ENCODE results near the gene SNTB2. TPM values are rescaled to one million over a fixed set of nuclear protein-coding genes. Genes with fewer than 3 reads are reported as not detected.

SNTB2 gene
- total and polyA plus RNA-seq, 2 of the 4 experiments (the other 2 are of a cell fraction): 23.5 to 47.5 TPM

DNA sequence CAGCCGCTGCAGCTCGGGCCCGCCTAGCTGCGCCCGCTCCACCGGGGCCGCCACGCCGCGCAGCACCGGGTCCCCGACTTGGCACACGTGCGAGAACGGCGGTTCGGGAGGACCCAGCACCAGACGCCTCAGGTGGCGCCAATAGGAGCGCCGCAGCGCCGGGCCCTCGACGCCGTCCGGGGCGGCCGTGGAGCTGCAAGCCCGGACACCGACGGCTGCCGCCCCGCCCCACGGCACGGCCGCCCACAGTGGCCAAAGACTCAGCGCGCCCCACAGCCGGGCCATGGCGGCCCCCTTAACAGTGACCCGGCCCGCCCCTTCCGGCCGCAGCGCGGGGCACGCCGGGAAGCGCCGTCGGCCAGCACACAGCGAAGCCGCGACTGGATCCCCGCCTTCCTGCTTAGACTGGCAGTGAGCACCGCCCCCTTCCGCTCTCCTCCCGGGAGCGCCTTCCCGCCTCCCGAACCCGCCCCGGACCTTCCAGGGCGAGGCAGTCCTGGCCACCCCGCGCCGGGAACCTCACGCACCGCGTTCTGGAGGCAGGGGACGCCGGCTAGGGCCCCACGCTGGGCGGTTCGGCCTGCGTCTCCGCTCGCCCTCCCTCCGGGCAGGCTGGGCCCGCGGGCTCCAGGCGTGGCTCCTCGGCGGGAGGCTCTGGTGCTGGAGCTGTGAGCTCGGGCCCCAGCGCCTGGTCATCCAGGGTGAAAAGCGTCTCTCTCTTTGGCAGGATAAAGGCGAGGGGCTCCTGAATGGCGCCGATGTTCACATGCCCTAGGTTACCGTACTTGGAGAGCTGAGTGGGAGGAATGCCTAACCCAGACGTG, 143.5 kb downstream of the SNTB2 start, which contains the start of gene PDF (continued):
- no peak for TF ChIP-seq SMC3 (IDR thresholded peaks at IDR 0.05; ENCODE audit: low read depth, low read length)
- peak; percentile 27; the same call in 1 of the 2 replicates for TF ChIP-seq BHLHE40 (IDR thresholded peaks at IDR 0.05; ENCODE audit: low read depth, low read length)

- ChIA-PET CTCF (no interaction called here), POLR2A (ENCODE audit: unreplicated experiment) (no interaction called here)
- H3K79me1 ChIP-seq (ENCODE audit: low read depth in 1 of 2, low read length in 2 of 2): peaks cover 38 to 64% of the 10 kb centered on the region in 2 experiments
- no peak overlapping the region for H2BK5ac ChIP-seq (ENCODE audit: low read depth, low read length, poor library complexity, severe bottlenecking)
- dilution Hi-C loops (cut with HindIII; ENCODE audit: low sequenced_read_pairs, unreplicated experiment) (no loop called here), intact Hi-C loops (cut with micrococcal nuclease) (no loop called here), in situ Hi-C loops (cut with MboI; ENCODE audit: low sequenced_read_pairs) (no loop called here)
- 99% methylated on average over 8 of the region's 9 CpGs; no CpG with 5 or more reads in 1 of the 2 experiments for WGBS, 2 experiments (ENCODE audit: extremely low coverage in 2 of 2, insufficient read length in 1 of 2)
- H3K4ac ChIP-seq (ENCODE audit: low read depth, low read length): no peak overlapping the region
- H3K14ac ChIP-seq (replicated peaks; ENCODE audit: low read depth, low read length): no peak overlapping the region
- no peak overlapping the region for H3K56ac ChIP-seq (ENCODE audit: extremely low read depth, insufficient read depth, low read length)
- H3K18ac ChIP-seq (ENCODE audit: low read depth, low read length): no peak overlapping the region
- H2BK120ac ChIP-seq (ENCODE audit: low read depth, low read length): no peak overlapping the region
- no peak overlapping the region for H2AK9ac ChIP-seq (replicated peaks; ENCODE audit: low read depth, low read length, poor library complexity)
- DNase-seq: no peak
- H2BK15ac ChIP-seq (ENCODE audit: low read depth, low read length): no peak overlapping the region
- H2AK5ac ChIP-seq (ENCODE audit: low read depth, low read length): no peak overlapping the region
- H3K4me1 ChIP-seq (ENCODE audit: control insufficient read depth, insufficient read depth, low read length): peaks cover 3% of the 10 kb centered on the region
- BruUV-seq (replicated peaks): TSS peak; percentile 72
- H3K27ac ChIP-seq (ENCODE audit: insufficient read depth, low read length): no peak overlapping the region
- no peak overlapping the region for H2AFZ ChIP-seq (replicated peaks; ENCODE audit: low read length, poor library complexity)
- peaks cover 2% of the 10 kb centered on the region for H4K20me1 ChIP-seq (ENCODE audit: insufficient read depth, low read length)
- no peak for ATAC-seq (ENCODE audit: low read depth)
- no peaks in the 10 kb centered on the region for H3K9me3 ChIP-seq (ENCODE audit: control insufficient read depth, insufficient read depth, low read length)
- H4K91ac ChIP-seq (ENCODE audit: insufficient read depth, low read depth, low read length): no peak overlapping the region
- H3K27me3 ChIP-seq (ENCODE audit: control insufficient read depth, insufficient read depth, low read length): no peaks in the 10 kb centered on the region
- no peaks in the 10 kb centered on the region for H3K9me1 ChIP-seq (ENCODE audit: insufficient read depth, low read length)
- H4K8ac ChIP-seq (ENCODE audit: low read depth in 2 of 2, low read length in 2 of 2): no peak overlapping the region
- no peak overlapping the region for H3K4me2 ChIP-seq (ENCODE audit: low read depth, low read length)
- no peak overlapping the region for H3K23ac ChIP-seq (ENCODE audit: low read depth, low read length)
- H2BK20ac ChIP-seq (ENCODE audit: low read depth, low read length): no peak overlapping the region
- H3K9ac ChIP-seq (ENCODE audit: low read depth, low read length): no peak overlapping the region
- peaks cover 37% of the 10 kb centered on the region for H3K36me3 ChIP-seq (ENCODE audit: control insufficient read depth, insufficient read depth, low read length)
- H4K5ac ChIP-seq (ENCODE audit: low read depth, low read length): no peak overlapping the region
- H3K4me3 ChIP-seq (ENCODE audit: insufficient read depth, low read depth, low read length): no peak overlapping the region
- TF ChIP-seq CEBPB (IDR thresholded peaks at IDR 0.05; ENCODE audit: low read depth, low read length): no peak
- TF ChIP-seq USF2 (IDR thresholded peaks at IDR 0.05; ENCODE audit: low read depth, low read length): no peak
- no peak for TF ChIP-seq MAZ (IDR thresholded peaks at IDR 0.05; ENCODE audit: borderline replicate concordance, low read depth, low read length)
- TF ChIP-seq, protein P1, sequence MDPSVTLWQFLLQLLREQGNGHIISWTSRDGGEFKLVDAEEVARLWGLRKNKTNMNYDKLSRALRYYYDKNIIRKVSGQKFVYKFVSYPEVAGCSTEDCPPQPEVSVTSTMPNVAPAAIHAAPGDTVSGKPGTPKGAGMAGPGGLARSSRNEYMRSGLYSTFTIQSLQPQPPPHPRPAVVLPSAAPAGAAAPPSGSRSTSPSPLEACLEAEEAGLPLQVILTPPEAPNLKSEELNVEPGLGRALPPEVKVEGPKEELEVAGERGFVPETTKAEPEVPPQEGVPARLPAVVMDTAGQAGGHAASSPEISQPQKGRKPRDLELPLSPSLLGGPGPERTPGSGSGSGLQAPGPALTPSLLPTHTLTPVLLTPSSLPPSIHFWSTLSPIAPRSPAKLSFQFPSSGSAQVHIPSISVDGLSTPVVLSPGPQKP (IDR thresholded peaks at IDR 0.05; ENCODE audit: borderline replicate concordance, low read depth, low read length): no peak
- TF ChIP-seq FOS (IDR thresholded peaks at IDR 0.05; ENCODE audit: low read depth, low read length): no peak
- TF ChIP-seq POLR2A (IDR thresholded peaks at IDR 0.05; ENCODE audit: low read depth, low read length): no peak
- no peak for TF ChIP-seq CHD1 (IDR thresholded peaks at IDR 0.05; ENCODE audit: low read depth, low read length)
- no peak for TF ChIP-seq MXI1 (IDR thresholded peaks at IDR 0.05; ENCODE audit: borderline replicate concordance, low read depth, low read length)
- TF ChIP-seq RCOR1 (IDR thresholded peaks at IDR 0.05; ENCODE audit: insufficient replicate concordance, low read length): no peak
- TF ChIP-seq RFX5 (IDR thresholded peaks at IDR 0.05; ENCODE audit: low read depth, low read length): no peak
- TF ChIP-seq BHLHE40 (IDR thresholded peaks at IDR 0.05; ENCODE audit: low read depth, low read length): no peak
- no peak for TF ChIP-seq NFE2L2 (IDR thresholded peaks at IDR 0.05; ENCODE audit: low read depth, low read length)
Observed at GRCh38 chr16:69334696-69335095, 147.7 kb downstream of the SNTB2 start.

All from IMR-90 (cell line).